MM.1S (cell line): ENCODE data around the gene USP24.

ENCODE experiments used
- DNase-seq: peaks from one replicate; pipeline ENCODE4 v3.0.0-alpha.2; 2015
- H2AFZ ChIP-seq: fragments of 300-600 bp; sonication (generic); 2 replicates; pipeline ENCODE4 v1.6.0; 2016; ENCODE audit warnings: antibody characterized with exemption, low read length
- H3F3A ChIP-seq: fragments of 300-600 bp; sonication (generic); 2 replicates; pipeline ENCODE4 v1.6.1; 2016; ENCODE audit warnings: mild to moderate bottlenecking, antibody characterized with exemption, low read length, moderate library complexity, mixed read lengths; ENCODE audit not compliant: insufficient read depth
- H3K27ac ChIP-seq: fragments of 300-600 bp; sonication (generic); 2 replicates; pipeline ENCODE4 v1.5.1; 2016; ENCODE audit warnings: mild to moderate bottlenecking, low read length
- H3K27me3 ChIP-seq: fragments of 300-600 bp; sonication (generic); replicated peaks from 2 replicates; pipeline ENCODE4 v1.6.0; 2016; ENCODE audit warnings: low read length; ENCODE audit not compliant: insufficient read depth
- H3K36me3 ChIP-seq: fragments of 300-600 bp; sonication (generic); replicated peaks from 2 replicates; pipeline ENCODE4 v1.6.1; 2016; ENCODE audit warnings: mild to moderate bottlenecking, low read length, mixed read lengths; ENCODE audit not compliant: insufficient read depth
- H3K4me1 ChIP-seq: fragments of 300-600 bp; sonication (generic); 2 replicates; pipeline ENCODE4 v1.6.1; 2016; ENCODE audit warnings: low read length, mixed read lengths
- H3K4me2 ChIP-seq: fragments of 300-600 bp; sonication (generic); 2 replicates; pipeline ENCODE4 v1.6.0; 2016; ENCODE audit warnings: low read depth, low read length
- H3K4me3 ChIP-seq: fragments of 300-600 bp; sonication (generic); 2 replicates; pipeline ENCODE4 v1.5.1; 2016; ENCODE audit warnings: low read length, mixed read lengths
- H3K79me2 ChIP-seq: fragments of 300-600 bp; sonication (generic); 2 replicates; pipeline ENCODE4 v1.6.1; 2016; ENCODE audit warnings: mixed run types, low read length, mixed read lengths
- H3K9ac ChIP-seq: fragments of 300-600 bp; sonication (generic); 2 replicates; pipeline ENCODE4 v1.6.1; 2016; ENCODE audit warnings: low read length, mixed read lengths
- H3K9me2 ChIP-seq: fragments of 300-600 bp; sonication (generic); replicated peaks from 2 replicates; pipeline ENCODE4 v1.6.1; 2016; ENCODE audit warnings: mild to moderate bottlenecking, low read length, mixed read lengths; ENCODE audit not compliant: insufficient read depth
- H3K9me3 ChIP-seq: fragments of 300-600 bp; sonication (generic); replicated peaks from 2 replicates; pipeline ENCODE4 v1.6.1; 2016; ENCODE audit warnings: mild to moderate bottlenecking, low read length, mixed read lengths; ENCODE audit not compliant: insufficient read depth
- H4K20me1 ChIP-seq: fragments of 300-600 bp; sonication (generic); 2 replicates; pipeline ENCODE4 v1.6.1; 2016; ENCODE audit warnings: mild to moderate bottlenecking, low read length, moderate library complexity, mixed read lengths; ENCODE audit not compliant: insufficient read depth
- EZH2 ChIP-seq: fragments of 300-600 bp; sonication (generic); optimal IDR thresholded peaks from 2 replicates; pipeline ENCODE3; 2017; ENCODE audit warnings: low read depth, mild to moderate bottlenecking, antibody characterized with exemption, low read length, mixed read lengths

USP24 gene

GRCh38 chr1:55018395-55018794 is 196.8 kb downstream of the USP24 start:
- no peaks in the 10 kb centered on the region for H3K9me2 ChIP-seq
- no peak overlapping the region for H3K4me2 ChIP-seq
- no peaks in the 10 kb centered on the region for H3F3A ChIP-seq
- no peak overlapping the region for H3K4me3 ChIP-seq
- H4K20me1 ChIP-seq = no peaks in the 10 kb centered on the region
- no peak for DNase-seq
- H3K36me3 ChIP-seq = no peaks in the 10 kb centered on the region
- H3K27ac ChIP-seq = no peak overlapping the region
- no peak overlapping the region for H2AFZ ChIP-seq
- no peak overlapping the region for H3K9ac ChIP-seq
- H3K4me1 ChIP-seq = no peaks in the 10 kb centered on the region
- H3K27me3 ChIP-seq = no peaks in the 10 kb centered on the region
- no peaks in the 10 kb centered on the region for H3K79me2 ChIP-seq
- TF ChIP-seq EZH2 = no peak
- H3K9me3 ChIP-seq = no peaks in the 10 kb centered on the region
